Natural killer cell (primary cell): Measurements from ENCODE around the gene TEX14. TPM values are rescaled to one million over a fixed set of nuclear protein-coding genes. Genes with fewer than 3 reads are reported as not detected.

Experiments used
- ATAC-seq, 3 donors: fragments of 150-1000 bp in 2 of 3; fragments of 200-7000 bp in 1 of 3; cut with Tn5 transposase; 1 replicate in 1 of 3; 2 replicates in 2 of 3; pipeline ENCODE4 v1.10.0; 2021; ENCODE audit warnings: mild to moderate bottlenecking in 2 of 3, moderate library complexity in 2 of 3
- DNase-seq, 2 donors: peaks; one replicate each; pipeline versions ENCODE4 v3.0.0 to v3.0.0-alpha.2; 2013 to 2021; ENCODE audit warnings: mixed read lengths in 1 of 2
- H3K27ac ChIP-seq: one replicate; pipeline ENCODE4 v1.5.1; 2013; ENCODE audit warnings: mild to moderate bottlenecking, low read length
- H3K27me3 ChIP-seq: one replicate; pipeline ENCODE4 v1.6.1; 2013; ENCODE audit warnings: low read length; ENCODE audit not compliant: control insufficient read depth, insufficient read depth
- H3K36me3 ChIP-seq: one replicate; pipeline ENCODE4 v1.6.1; 2013; ENCODE audit warnings: low read length; ENCODE audit not compliant: control insufficient read depth, insufficient read depth
- H3K4me1 ChIP-seq: one replicate; pipeline ENCODE4 v1.6.1; 2013; ENCODE audit warnings: low read length; ENCODE audit not compliant: control insufficient read depth, insufficient read depth
- H3K4me3 ChIP-seq: one replicate; pipeline ENCODE4 v1.5.1; 2013; ENCODE audit warnings: low read length
- H3K9me3 ChIP-seq: one replicate; pipeline ENCODE4 v1.6.1; 2013; ENCODE audit warnings: low read length; ENCODE audit not compliant: control insufficient read depth, insufficient read depth
- H3K27ac Mint-ChIP-seq, 2 donors: one replicate each; pipeline ENCODE4 v1.8.0; 2022; ENCODE audit warnings: mild to moderate bottlenecking in 2 of 2, mixed read lengths in 2 of 2, moderate library complexity in 1 of 2
- H3K27me3 Mint-ChIP-seq, 2 donors: one replicate each; pipeline ENCODE4 v1.8.0; 2022; ENCODE audit warnings: low read depth in 2 of 2, mixed read lengths in 2 of 2
- H3K36me3 Mint-ChIP-seq: one replicate; pipeline ENCODE4 v1.8.0; 2022; ENCODE audit warnings: mixed read lengths
- H3K4me1 Mint-ChIP-seq, 2 donors: one replicate each; pipeline ENCODE4 v1.8.0; 2022; ENCODE audit warnings: mixed read lengths in 2 of 2
- H3K4me3 Mint-ChIP-seq: one replicate; pipeline ENCODE4 v1.8.0; 2022; ENCODE audit warnings: mild to moderate bottlenecking, moderate library complexity, mixed read lengths
- H3K9me3 Mint-ChIP-seq, 2 donors: one replicate each; pipeline ENCODE4 v1.8.0; 2022; ENCODE audit warnings: mixed read lengths in 2 of 2
- CTCF ChIP-seq: fragments of 200-600 bp; IDR thresholded peaks from one replicate; pipeline ENCODE4 v1.8.0; 2022; ENCODE audit warnings: antibody characterized with exemption
- WGBS: methylation state at CpG from one replicate; pipeline ENCODE4 v1.1.7; 2013; ENCODE audit warnings: missing lambda C conversion rate; ENCODE audit not compliant: insufficient coverage; 5-methylcytosine and 5-hydroxymethylcytosine counted together
- intact Hi-C: fragments of 100-400 bp; cut with micrococcal nuclease; formaldehyde crosslinking; loops from one replicate; pipeline ENCODE4 v1.14.2; 2022
- total RNA-seq, 4 donors: library from RNA; stranded (reverse); fragments of 120-200 nt in 1 of 4; gene quantifications; one replicate each; pipeline versions ENCODE4 v1.2.3 to v1.2.4, GENCODE V29; 2013 to 2022

Gene TEX14
- 1 to 10 TPM in 1 of 3 donors, under 1 TPM in 2; 0.29 to 1.1 (median 0.89) TPM for total RNA-seq
- 0.20 TPM for total RNA-seq (2013)

DNA sequence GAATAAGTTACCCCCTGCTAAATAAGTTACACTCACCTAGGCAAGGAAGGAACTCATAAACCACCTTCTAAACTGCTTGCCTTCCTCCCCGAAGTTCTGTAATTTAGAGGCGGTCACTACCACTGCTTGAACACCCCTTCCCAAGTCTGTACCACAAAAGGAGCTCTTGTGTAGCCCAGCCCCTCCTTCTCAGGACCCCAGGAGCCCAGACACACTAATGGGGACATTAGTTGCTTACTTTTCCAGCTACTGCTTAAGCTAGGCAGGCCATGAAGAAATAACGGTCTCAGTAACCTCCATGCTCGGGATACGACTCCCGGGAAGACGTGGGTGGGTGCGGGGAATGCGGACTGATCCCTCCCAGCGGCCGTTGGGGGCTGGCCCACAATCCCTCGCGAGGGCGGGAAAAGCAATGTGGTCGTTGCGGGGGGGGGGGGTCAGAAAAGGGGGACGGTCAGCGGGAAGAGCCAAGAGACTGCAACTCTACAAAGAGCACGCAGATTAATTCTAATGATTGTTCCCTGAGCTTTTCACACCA lies at the start of gene TEX14:
Gene TEX14 (minus strand): TSS at position 345 of the 538 bp plus-strand sequence. CDS start 40,044 bp downstream, outside the sequence.
- Histone ChIP-seq H3K4me1 (peaks cover 6% of the 10 kb centered on the region), H3K27me3 (no peaks in the 10 kb centered on the region), H3K4me3 (peak within 1 kb of the TSS; percentile 62), H3K9me3 (no peaks in the 10 kb centered on the region), H3K27ac (peak within 1 kb of the TSS; percentile 74), H3K36me3 (peaks cover 1% of the 10 kb centered on the region)
- Mint-ChIP-seq H3K9me3 (no peaks in the 10 kb centered on the region), H3K27me3 (peaks cover 4 to 5% of the 10 kb centered on the region in 2 donors), H3K4me3 (peak within 1 kb of the TSS; percentile 96), H3K36me3 (no peaks in the 10 kb centered on the region), H3K27ac (peak within 1 kb of the TSS; percentile 93), H3K4me1 (peaks cover 20 to 21% of the 10 kb centered on the region in 2 donors)
- 91% methylated on average over 16 of the region's 19 CpGs for WGBS
- DNase-seq, result peak in 1 of 2 donors; percentile 9
- TF ChIP-seq CTCF, result no peak
- intact Hi-C loops, result loop anchor here (1.0 to 5.0 kb wide), 2 partner anchors 32 to 104 kb away; no protein-coding TSS in a partner anchor
- no peak for ATAC-seq

GRCh38 chr17:58741121-58741625 lies 49.3 kb upstream of the TEX14 start:
- Mint-ChIP-seq H3K4me1 (no peaks in the 10 kb centered on the region), H3K27me3 (no peaks in the 10 kb centered on the region), H3K36me3 (no peaks in the 10 kb centered on the region), H3K4me3 (no peak overlapping the region), H3K9me3 (no peaks in the 10 kb centered on the region), H3K27ac (no peak overlapping the region)
- Histone ChIP-seq H3K27me3 (no peaks in the 10 kb centered on the region), H3K9me3 (no peaks in the 10 kb centered on the region), H3K36me3 (no peaks in the 10 kb centered on the region), H3K27ac (no peak overlapping the region), H3K4me1 (no peaks in the 10 kb centered on the region), H3K4me3 (no peak overlapping the region)
- ATAC-seq (no peak), DNase-seq (no peak)
- no peak for TF ChIP-seq CTCF
- 91% methylated on average over 8 of the region's 8 CpGs for WGBS
- intact Hi-C loops, result no loop called here

- H3K27me3 ChIP-seq, result no peaks in the 10 kb centered on the region
- no peaks in the 10 kb centered on the region for H3K9me3 ChIP-seq
- intact Hi-C loops, result no loop called here
- DNase-seq (no peak), ATAC-seq (no peak)
- Mint-ChIP-seq H3K4me1 (no peaks in the 10 kb centered on the region), H3K27me3 (no peaks in the 10 kb centered on the region), H3K9me3 (no peaks in the 10 kb centered on the region), H3K27ac (no peak overlapping the region), H3K4me3 (no peak overlapping the region), H3K36me3 (no peaks in the 10 kb centered on the region)
- peaks cover 6% of the 10 kb centered on the region for H3K36me3 ChIP-seq
- H3K27ac ChIP-seq, result no peak overlapping the region
- H3K4me3 ChIP-seq, result no peak overlapping the region
- 79% methylated on average over 1 of the region's 3 CpGs for WGBS
- no peaks in the 10 kb centered on the region for H3K4me1 ChIP-seq
- no peak for TF ChIP-seq CTCF
These were observed 43.0 kb upstream of the TEX14 start for GRCh38 chr17:58734811-58735210.

DNA sequence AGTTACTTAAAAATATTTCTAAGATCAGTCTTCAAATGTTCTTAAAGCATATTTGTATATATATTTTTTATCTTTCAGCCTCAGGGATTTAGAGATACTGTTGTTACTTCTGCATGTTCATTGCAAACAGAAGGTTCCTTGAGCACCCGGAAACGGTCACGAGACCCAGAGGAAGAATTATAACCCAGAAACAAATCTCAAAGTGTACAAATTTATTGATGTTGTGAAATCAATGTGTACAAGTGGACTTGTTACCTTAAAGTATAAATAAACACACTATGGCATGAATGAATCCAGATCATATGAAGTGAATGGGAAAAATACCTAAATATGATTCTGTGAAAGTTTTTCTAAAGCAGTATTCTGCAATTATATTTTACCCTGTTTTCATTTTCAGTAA lies 42.2 kb upstream of the TEX14 start:
- Mint-ChIP-seq H3K9me3 (no peaks in the 10 kb centered on the region), H3K27me3 (no peaks in the 10 kb centered on the region), H3K4me3 (no peak overlapping the region), H3K36me3 (no peaks in the 10 kb centered on the region), H3K4me1 (no peaks in the 10 kb centered on the region), H3K27ac (no peak overlapping the region)
- no peaks in the 10 kb centered on the region for H3K27me3 ChIP-seq
- no peak for ATAC-seq
- no peak for DNase-seq
- H3K36me3 ChIP-seq, result peaks cover 6% of the 10 kb centered on the region
- no CpG with 5 or more reads among the region's 3 CpGs for WGBS
- H3K4me1 ChIP-seq, result no peaks in the 10 kb centered on the region
- H3K4me3 ChIP-seq, result no peak overlapping the region
- no peak for TF ChIP-seq CTCF
- no peak overlapping the region for H3K27ac ChIP-seq
- no peaks in the 10 kb centered on the region for H3K9me3 ChIP-seq
- intact Hi-C loops, result no loop called here
